HG02588 (cell line): ENCODE data around the gene SERINC2.
"Not testable (repeated sequence)": the region's sequence is repeated elsewhere in the genome, so short reads cannot be mapped to it uniquely, and the experiment has no call there.

ENCODE experiments used
- ATAC-seq: cut with Tn5 transposase; IDR thresholded peaks from one replicate; pipeline ENCODE4 v1.9.1; 2021; ENCODE audit warnings: mild to moderate bottlenecking, moderate library complexity; ENCODE audit not compliant: unreplicated experiment

The SERINC2 gene

GRCh38 chr1:31431351-31432257, 18.6 kb downstream of the SERINC2 start:
- not testable (repeated sequence) for ATAC-seq

DNA sequence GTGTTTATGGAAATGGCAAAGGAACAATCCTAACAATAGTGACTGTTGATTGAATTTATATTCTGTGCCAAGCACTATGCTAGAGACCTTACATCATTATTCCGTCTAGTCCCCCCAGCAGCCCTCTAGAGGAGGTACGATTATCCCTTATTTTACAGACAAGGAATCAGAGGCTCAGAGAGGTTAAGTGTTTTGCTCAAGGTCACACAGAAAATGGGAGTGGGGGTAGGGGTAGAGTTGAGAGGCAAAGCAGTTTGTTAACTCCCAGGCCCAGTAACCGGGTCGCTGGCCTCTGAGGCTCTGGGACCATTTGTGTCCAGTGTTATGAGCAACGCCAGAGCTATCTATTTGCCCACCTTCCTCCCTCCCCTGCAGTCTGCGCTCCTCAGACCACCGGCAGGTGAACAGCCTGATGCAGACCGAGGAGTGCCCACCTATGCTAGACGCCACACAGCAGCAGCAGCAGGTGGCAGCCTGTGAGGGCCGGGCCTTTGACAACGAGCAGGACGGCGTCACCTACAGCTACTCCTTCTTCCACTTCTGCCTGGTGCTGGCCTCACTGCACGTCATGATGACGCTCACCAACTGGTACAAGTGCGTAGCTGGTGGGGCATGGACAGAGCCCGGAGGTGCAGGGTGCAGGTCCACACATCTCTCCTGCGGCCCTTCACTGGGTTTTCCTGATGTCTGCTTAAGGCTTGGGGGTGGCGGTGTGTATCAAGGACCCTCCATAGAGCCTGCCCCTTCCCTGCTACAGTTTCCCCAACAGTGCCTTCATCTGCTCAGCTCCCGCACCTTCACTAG, 19.8 kb downstream of the SERINC2 start:
- ATAC-seq, result no peak

GRCh38 chr1:31433396-31433930, 20.4 kb downstream of the SERINC2 start:
- no peak for ATAC-seq

GRCh38 chr1:31434101-31434871, 21.3 kb downstream of the SERINC2 start:
- no peak for ATAC-seq

- ATAC-seq, result no peak
These were observed 22.0 kb downstream of the SERINC2 start for GRCh38 chr1:31434979-31435378.

DNA sequence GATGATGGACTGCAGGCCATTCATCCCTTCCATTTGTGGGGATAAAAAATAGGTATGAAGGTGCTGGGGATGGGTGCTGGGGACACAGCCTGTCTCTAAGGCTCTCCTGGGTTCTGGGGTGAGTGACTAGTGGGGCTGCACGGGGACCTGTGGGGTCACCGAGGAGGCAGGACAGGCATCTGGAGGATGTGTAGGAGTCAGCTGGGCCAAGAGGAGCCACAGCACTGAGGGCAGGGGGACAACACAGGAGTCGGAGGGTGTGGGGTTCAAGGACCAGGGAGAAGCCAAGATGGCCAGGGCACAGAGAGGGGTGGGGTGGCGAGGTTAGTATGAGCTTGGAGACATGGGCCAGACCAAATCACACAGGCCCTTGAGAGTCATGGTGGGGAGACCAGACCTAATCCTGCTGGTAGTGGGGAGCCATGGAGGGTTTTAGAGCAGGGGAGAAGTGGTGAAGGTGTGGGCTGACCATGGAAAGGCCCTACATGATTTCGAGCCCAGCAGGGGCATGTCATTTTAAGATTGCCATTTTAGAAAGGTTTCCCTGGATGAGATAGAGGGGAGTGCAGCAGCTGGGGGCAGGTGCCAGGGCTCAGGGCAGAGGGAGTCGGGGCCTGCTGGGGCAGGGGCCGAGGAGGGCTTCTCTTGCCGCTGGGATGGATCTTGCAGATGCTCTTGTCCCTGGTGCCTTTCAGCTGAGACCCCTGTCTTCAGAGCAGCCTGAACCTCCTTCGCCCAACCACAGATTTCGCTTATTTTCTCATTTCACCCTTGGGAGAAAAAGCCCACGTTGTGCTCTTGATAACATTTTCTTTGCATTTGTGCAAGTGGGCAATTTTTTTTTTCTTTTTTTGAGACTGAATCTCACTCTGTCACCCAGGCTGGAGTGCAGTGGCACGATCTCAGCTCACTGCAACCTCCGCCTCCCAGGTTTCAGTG, 22.7 kb downstream of the SERINC2 start:
- no peak for ATAC-seq

DNA sequence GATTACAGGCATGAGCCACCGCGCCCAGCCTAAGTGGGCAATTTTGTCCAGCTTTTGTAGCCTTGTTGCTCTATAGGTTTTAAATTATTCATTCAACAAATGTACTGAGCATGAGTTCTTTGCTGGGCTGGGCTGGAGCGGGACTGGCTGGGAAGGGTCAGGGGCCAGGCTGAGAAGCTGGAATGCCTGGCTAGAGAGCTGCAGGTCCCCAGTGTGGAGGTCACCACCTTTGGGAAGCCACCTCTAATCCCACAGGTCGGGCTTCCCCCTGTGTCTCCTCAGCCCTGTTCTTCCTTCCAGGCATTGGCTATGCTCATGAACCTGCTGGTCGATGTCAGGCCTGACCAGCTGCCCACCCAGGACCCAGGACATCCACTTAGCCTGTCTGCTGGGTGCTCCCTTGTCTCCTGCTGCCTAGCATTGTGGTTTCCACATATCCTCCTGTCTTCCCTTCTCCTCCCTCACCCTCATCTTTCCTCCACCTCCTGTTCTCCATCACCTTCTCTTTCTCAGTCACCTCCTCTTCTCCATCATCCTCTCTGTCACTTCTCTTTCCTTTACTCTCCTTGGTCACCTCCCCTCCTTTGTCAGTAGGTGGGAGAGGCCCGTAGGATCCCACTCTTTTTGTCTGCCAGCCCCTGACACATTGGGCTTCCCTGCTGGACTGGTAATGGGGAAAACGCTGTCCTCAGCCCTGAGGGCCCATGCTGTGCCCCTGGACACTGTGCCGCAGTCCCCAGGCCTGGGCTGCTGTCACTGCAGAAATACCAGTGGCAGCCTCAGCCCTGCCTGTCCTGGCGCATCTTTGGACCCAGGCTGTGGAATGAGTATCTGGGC, 23.8 kb downstream of the SERINC2 start:
- no peak for ATAC-seq

- no peak for ATAC-seq
These were observed 24.5 kb downstream of the SERINC2 start for GRCh38 chr1:31437433-31438037.

DNA sequence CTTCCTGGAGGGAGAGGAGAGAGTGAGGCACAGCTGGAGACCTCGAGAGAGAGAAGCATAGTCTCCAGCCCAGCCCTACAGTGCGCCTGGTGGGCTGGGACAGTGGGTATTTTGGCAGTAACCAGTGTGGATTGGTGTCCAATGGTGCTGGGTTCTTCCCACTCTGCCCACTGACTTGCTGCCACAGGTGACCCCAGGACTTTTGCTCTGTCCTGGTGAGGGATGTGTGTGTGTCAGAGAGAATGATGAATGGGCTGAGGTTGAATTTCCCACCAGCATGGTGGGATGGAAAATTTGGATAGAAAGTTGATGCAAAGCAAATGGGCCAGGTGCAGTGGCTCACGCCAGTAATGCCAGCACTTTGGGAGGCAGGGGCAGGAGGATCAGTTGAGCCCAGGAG, 26.3 kb downstream of the SERINC2 start:
- no peak for ATAC-seq

- ATAC-seq, result no peak
These were observed 28.1 kb downstream of the SERINC2 start for GRCh38 chr1:31441073-31441472.

GRCh38 chr1:31441558-31441957, 28.5 kb downstream of the SERINC2 start:
- ATAC-seq, result no peak

- ATAC-seq, result no peak
These were observed 29.1 kb downstream of the SERINC2 start for GRCh38 chr1:31441970-31442647.

DNA sequence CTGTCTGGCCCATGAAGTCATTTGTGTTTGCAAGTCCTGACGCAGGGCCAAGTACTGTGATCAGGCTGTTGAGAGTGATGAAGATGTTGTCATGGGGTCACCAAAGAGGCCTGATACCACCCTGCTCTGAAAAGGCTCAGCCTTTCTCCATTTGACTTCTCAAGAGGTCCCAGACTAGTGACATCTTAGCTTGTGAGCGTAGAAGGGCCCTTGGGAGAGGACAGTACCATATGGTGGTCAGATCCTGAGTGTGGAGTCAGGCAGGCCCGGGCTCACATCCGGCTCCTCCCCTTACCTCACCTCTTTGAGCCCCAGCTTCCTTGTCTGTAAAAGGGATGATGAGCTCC, 29.6 kb downstream of the SERINC2 start:
- ATAC-seq, result no peak

GRCh38 chr1:31443673-31444072, 30.7 kb downstream of the SERINC2 start:
- ATAC-seq, result no peak

DNA sequence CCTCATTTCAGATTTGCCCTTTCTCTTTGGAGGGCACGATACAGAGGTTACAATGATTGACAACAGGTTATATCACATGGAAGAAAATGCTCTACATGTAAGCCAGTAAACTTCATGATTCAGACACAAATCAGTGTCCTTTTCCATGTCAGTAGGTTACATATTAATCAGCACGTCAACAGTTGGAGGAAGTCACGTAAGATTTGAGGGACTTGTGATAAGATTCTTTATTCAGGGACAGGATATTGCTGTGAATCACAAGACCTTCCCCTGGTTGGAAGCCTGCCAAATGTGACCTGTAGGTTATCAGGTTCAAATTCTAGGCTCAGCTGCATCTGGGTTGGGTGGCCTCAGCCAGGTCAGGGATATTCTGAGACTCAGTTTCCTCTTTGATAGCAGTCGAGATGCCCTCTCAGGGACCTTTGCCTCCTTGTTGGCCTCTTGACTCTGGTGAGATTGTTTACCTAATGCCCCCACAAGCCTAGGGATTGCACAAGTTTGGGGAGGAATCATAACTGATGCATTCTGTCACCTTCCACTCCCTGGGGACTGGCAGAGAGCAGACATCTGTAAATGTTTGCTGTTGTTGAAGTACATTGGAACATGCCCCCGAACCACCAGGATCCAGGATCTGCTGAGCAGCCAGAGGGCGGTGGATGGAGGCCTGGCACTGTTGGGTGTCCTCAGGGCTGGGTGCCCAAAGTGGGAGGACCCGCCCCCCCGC, 31.9 kb downstream of the SERINC2 start:
- no peak for ATAC-seq

- no peak for ATAC-seq
These were observed 32.9 kb downstream of the SERINC2 start for GRCh38 chr1:31445951-31446350.

GRCh38 chr1:31447210-31447609, 34.2 kb downstream of the SERINC2 start:
- no peak for ATAC-seq
